ENCODE data around the gene FBXO11. TPM values are rescaled to one million over a fixed set of nuclear protein-coding genes. Genes with fewer than 3 reads are reported as not detected.

FBXO11 gene
- total RNA-seq, 1 donor from 2014 or later, result 89.1 TPM

DNA sequence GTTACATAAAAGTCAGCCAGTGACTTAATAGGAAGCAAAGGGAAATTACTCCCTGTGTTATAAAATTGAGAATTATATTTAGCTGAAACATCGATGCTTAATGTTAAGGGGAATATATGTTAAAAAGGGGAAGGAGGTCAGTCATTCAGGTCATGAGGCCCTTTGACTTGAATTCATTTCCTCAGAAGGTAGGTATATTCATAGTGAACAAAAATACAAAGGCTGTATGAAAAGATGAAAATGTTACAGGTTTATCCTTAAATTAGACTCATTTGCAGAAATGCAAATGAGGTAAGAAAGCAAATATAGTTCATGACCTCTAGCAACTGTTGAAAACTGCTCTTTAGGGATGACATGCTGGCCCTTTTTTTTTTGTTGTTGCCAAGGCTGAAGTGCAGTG lies 102.5 kb downstream of the FBXO11 start:
- H3K27ac Mint-ChIP-seq, result no peak overlapping the region
- ChIA-PET CTCF (no interaction called here), POLR2A (no interaction called here)
- H3K9me3 Mint-ChIP-seq, result peaks cover 7% of the 10 kb centered on the region
- no peak overlapping the region for H3K4me3 Mint-ChIP-seq
- no peaks in the 10 kb centered on the region for H3K27me3 Mint-ChIP-seq
- H3K36me3 Mint-ChIP-seq (ENCODE audit: low read depth), result peaks cover 95% of the 10 kb centered on the region
- DNase-seq (no peak), ATAC-seq (ENCODE audit: low read depth) (no peak)
- H3K4me1 Mint-ChIP-seq, result no peaks in the 10 kb centered on the region
- intact Hi-C loops (cut with micrococcal nuclease), result no loop called here
- TF ChIP-seq, protein P1, sequence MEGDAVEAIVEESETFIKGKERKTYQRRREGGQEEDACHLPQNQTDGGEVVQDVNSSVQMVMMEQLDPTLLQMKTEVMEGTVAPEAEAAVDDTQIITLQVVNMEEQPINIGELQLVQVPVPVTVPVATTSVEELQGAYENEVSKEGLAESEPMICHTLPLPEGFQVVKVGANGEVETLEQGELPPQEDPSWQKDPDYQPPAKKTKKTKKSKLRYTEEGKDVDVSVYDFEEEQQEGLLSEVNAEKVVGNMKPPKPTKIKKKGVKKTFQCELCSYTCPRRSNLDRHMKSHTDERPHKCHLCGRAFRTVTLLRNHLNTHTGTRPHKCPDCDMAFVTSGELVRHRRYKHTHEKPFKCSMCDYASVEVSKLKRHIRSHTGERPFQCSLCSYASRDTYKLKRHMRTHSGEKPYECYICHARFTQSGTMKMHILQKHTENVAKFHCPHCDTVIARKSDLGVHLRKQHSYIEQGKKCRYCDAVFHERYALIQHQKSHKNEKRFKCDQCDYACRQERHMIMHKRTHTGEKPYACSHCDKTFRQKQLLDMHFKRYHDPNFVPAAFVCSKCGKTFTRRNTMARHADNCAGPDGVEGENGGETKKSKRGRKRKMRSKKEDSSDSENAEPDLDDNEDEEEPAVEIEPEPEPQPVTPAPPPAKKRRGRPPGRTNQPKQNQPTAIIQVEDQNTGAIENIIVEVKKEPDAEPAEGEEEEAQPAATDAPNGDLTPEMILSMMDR (IDR thresholded peaks at IDR 0.05), result no peak

GRCh38 chr2:47803363-47803762 lies 102.9 kb downstream of the FBXO11 start:
- no peak overlapping the region for H3K4me3 Mint-ChIP-seq
- no peak for DNase-seq
- H3K36me3 Mint-ChIP-seq (ENCODE audit: low read depth), result peaks cover 95% of the 10 kb centered on the region
- H3K9me3 Mint-ChIP-seq, result peaks cover 7% of the 10 kb centered on the region
- H3K27ac Mint-ChIP-seq, result no peak overlapping the region
- ChIA-PET POLR2A (interaction anchor here (1.2 kb wide), 1 partner anchor 10 kb away, joined by 5 read pairs; no protein-coding TSS in a partner anchor), CTCF (no interaction called here)
- intact Hi-C loops (cut with micrococcal nuclease), result no loop called here
- no peaks in the 10 kb centered on the region for H3K4me1 Mint-ChIP-seq
- H3K27me3 Mint-ChIP-seq, result no peaks in the 10 kb centered on the region
- TF ChIP-seq, protein P1 (IDR thresholded peaks at IDR 0.05), result no peak
- ATAC-seq (ENCODE audit: low read depth), result no peak

DNA sequence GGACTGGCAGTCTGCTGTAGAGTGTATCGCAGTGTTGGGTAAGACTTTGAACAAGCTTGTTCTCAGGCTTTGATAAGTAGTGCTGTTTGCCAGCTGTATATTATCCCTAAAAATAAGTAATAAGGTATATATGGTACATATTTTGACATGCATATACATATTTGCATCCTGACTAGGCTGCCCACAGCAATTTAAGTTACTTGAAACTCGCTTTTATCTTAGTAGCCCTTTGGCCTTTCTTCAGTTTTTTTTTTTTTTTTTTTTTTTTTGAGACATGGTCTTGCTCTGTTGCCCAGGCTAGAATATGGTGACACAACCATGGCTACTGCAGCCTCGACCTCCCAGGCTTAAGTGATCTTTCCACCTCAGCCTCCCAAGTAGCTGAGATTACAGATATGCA lies 105.2 kb downstream of the FBXO11 start:
- DNase-seq (no peak), ATAC-seq (ENCODE audit: low read depth) (no peak)
- CTCF ChIA-PET, result no interaction called here
- Mint-ChIP-seq H3K9me3 (peaks cover 7% of the 10 kb centered on the region), H3K4me3 (no peak overlapping the region), H3K36me3 (ENCODE audit: low read depth) (peaks cover 93% of the 10 kb centered on the region), H3K27me3 (no peaks in the 10 kb centered on the region), H3K4me1 (no peaks in the 10 kb centered on the region), H3K27ac (no peak overlapping the region)
- TF ChIP-seq, protein P1 (IDR thresholded peaks at IDR 0.05), result no peak
- intact Hi-C loops (cut with micrococcal nuclease), result no loop called here
- POLR2A ChIA-PET, result no interaction called here

DNA sequence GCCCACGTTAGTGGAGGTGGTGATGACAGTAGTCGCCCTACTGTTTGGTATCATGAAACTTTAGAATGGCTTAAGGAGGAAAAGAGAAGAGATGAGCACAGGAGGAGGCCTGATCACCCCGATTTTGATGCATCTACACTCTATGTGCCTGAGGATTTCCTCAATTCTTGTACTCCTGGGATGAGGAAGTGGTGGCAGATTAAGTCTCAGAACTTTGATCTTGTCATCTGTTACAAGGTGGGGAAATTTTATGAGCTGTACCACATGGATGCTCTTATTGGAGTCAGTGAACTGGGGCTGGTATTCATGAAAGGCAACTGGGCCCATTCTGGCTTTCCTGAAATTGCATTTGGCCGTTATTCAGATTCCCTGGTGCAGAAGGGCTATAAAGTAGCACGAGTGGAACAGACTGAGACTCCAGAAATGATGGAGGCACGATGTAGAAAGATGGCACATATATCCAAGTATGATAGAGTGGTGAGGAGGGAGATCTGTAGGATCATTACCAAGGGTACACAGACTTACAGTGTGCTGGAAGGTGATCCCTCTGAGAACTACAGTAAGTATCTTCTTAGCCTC lies 107.2 kb downstream of the FBXO11 start:
- DNase-seq (no peak), ATAC-seq (ENCODE audit: low read depth) (no peak)
- CTCF ChIA-PET, result no interaction called here
- intact Hi-C loops (cut with micrococcal nuclease), result loop anchor here (2.0 kb wide), 1 partner anchor 16 kb away; the partner anchor contains the start of gene MSH6
- no peak overlapping the region for H3K4me3 Mint-ChIP-seq
- H3K4me1 Mint-ChIP-seq, result no peaks in the 10 kb centered on the region
- POLR2A ChIA-PET, result interaction anchor here (0.7 kb wide), 1 partner anchor 16 kb away, joined by 3 read pairs; the partner anchor contains the start of gene MSH6
- peaks cover 7% of the 10 kb centered on the region for H3K9me3 Mint-ChIP-seq
- TF ChIP-seq, protein P1 (IDR thresholded peaks at IDR 0.05), result no peak
- H3K27ac Mint-ChIP-seq, result no peak overlapping the region
- peaks cover 87% of the 10 kb centered on the region for H3K36me3 Mint-ChIP-seq (ENCODE audit: low read depth)
- H3K27me3 Mint-ChIP-seq, result no peaks in the 10 kb centered on the region

- TF ChIP-seq, protein P1 (IDR thresholded peaks at IDR 0.05), result no peak
- H3K36me3 Mint-ChIP-seq (ENCODE audit: low read depth), result peaks cover 83% of the 10 kb centered on the region
- CTCF ChIA-PET, result no interaction called here
- H3K4me3 Mint-ChIP-seq, result no peak overlapping the region
- intact Hi-C loops (cut with micrococcal nuclease), result loop anchor here (2.0 kb wide), 1 partner anchor 16 kb away; the partner anchor contains the start of gene MSH6
- DNase-seq, result no peak
- H3K27ac Mint-ChIP-seq, result peak overlapping the region; percentile 13
- no peaks in the 10 kb centered on the region for H3K27me3 Mint-ChIP-seq
- POLR2A ChIA-PET, result interaction anchor here (0.7 to 1.0 kb wide), 2 partner anchors 12 to 16 kb away, joined by 3 read pairs; partner anchors contain the start of gene MSH6
- no peak for ATAC-seq (ENCODE audit: low read depth)
- H3K9me3 Mint-ChIP-seq, result peaks cover 7% of the 10 kb centered on the region
- no peaks in the 10 kb centered on the region for H3K4me1 Mint-ChIP-seq
Observed at GRCh38 chr2:47798631-47799030, 107.7 kb downstream of the FBXO11 start.

Measured in activated B cell treated with CpG ODN at 0.5 μM for 24 hours (primary cell).